SHP77 treated with DMSO at 0.1 percent for 48 hours (cell line): ENCODE results near the gene P3H3.
"Not testable (repeated sequence)": the region's sequence is repeated elsewhere in the genome, so short reads cannot be mapped to it uniquely, and the experiment has no call there.

ENCODE experiments used
- DNase-seq: peaks from one replicate; lab custom pipeline; 2025; lab: John Stamatoyannopoulos, UW

P3H3 gene

DNA sequence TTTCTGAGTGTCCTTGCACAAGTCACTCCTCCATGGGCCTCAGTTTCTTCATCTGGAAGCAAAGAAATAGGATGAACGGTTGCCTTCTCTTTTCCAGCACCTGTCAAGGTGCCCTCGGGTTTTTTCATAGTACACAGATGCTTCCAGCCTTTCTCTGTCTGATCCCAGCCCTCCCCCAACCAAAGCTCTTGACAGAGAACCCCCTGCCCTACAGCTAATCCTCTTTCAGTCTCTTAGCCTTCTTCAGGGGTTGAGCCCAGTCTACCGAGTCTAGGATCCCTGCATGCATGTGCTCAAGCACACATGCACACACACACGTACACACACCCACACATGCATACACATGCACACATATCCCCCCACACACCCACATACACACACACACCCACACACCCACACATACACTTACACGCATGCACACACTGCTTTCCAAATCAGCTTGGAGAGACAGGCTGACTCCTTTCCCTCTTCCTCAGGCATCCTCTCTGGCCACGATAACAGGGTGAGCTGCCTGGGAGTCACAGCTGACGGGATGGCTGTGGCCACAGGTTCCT lies 18.2 kb downstream of the P3H3 start:
- DNase-seq = no peak

DNA sequence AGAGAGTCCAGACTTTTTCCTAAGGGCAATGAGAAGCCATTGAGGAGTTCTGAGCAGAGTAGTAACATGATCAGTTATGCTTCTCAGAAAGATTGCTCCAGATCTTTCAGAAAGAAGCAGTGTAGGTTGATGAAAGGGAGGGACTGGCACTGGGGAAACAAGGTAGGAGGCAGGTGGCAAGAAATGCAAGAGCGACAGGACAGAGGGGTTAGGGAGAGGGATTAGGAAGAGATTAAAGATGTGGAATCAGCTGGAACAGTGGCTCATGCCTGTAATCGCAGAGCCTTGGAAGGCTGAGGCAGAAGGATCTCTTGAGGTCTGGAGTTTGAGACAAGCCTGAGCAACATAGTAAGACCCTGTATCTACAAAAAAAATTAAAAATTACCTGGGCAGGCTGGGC lies 19.5 kb downstream of the P3H3 start:
- DNase-seq = no peak

DNA sequence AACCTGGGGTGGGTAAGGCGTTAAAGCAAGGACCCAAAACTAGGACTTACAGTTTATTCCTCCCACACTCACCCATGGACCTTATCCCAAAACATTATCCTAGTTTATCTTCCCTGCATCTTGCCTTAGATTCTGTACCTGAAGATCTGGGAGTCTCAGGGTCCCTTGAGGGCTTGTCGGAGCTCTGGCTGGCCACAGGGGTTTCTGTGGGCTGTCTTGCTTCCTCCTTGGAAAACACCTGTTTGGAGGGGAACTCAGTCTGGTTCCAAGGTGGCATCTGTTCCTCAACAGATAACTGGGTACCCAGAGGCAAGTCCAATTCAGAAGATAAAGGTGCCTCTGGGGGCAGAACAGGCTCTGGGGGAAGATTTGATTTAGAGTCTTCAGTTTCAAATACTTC lies 21.2 kb downstream of the P3H3 start:
- no peak for DNase-seq

DNA sequence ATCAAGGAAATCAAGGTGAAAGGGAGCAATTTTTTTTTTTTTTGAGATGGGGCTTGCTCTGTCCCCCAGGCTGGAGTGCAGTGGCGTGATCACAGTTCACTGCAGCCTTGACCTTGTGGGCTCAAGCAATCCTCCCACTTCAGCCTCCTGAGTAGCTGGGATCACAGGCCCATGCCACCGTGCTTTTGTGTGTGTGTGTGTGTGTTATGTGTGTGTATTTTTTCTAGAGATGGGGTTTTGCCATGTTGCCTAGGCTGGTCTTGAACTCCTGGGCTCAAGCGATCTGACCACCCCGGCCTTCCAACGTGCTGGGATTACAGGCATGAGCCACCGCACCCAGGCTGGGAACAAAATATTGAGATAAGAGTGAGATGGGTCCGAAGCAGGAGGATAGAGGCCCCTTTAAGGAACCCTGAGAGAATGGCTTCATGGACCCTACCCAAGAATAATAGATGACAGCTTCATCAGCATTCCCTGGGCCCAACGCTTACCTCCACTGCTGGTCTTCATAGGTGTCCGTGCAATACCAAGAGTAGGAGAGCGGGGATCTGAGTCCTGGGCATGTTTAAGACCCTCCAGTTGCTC lies 21.9 kb downstream of the P3H3 start:
- no peak for DNase-seq

DNA sequence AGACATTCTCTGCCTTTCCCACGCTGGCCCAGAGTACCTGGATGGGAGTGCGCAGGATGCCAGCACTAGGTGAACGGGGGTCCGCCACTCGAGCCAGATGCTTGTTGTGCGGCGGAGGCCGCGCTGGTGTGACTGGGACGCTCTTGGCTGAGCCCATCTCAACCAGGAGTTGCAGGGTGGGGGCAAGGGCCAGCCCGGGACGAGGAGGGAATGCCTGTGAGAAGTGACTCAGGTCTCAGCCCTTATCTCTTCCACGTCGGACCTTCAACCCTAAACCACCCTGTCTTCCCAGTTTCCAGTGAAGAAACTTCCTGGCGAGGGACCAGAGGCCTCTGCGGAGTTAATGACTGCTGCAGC lies 22.6 kb downstream of the P3H3 start:
- DNase-seq = no peak

DNA sequence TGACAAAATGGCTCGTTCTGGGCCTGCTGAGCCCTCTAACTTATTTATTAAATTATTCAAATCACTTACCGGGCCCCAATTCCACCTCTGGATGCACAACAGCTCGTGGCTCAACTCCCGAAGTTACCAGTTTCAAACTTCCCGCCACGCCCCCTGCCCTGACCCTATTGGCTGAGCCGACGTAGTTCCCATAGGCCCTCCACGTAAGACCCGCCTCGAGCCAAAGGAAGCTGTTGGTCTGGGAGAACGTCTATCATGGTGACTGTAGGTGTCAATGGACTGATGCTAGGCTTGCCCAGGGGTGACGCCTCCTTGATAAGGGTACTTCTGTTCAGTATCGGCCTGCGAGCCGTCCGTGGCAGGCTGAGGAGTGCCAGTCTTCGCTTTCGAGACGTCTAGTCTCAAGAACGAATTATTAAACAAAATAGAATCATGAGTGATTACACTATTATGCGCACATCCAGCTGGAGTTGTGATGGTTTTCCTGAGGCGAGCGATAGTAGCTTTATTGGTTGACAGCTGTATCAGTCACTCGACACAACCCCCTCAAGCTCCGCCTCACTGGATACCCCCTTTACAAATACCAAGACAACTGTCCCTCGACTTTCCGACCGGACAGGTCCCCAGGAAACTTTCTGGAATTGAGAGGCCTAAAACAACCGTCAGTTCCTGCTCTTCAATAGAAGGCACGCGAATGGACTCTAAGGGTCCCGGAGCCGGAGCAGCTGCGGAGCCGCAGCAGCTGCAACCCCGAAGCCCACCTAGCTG lies 23.1 kb downstream of the P3H3 start, which contains the start of gene CDCA3:
TSS of gene CDCA3 (minus strand) at position 134 of the 768 bp plus-strand sequence. CDS start 334 bp downstream, outside the sequence.
- DNase-seq = peak; percentile 77

DNA sequence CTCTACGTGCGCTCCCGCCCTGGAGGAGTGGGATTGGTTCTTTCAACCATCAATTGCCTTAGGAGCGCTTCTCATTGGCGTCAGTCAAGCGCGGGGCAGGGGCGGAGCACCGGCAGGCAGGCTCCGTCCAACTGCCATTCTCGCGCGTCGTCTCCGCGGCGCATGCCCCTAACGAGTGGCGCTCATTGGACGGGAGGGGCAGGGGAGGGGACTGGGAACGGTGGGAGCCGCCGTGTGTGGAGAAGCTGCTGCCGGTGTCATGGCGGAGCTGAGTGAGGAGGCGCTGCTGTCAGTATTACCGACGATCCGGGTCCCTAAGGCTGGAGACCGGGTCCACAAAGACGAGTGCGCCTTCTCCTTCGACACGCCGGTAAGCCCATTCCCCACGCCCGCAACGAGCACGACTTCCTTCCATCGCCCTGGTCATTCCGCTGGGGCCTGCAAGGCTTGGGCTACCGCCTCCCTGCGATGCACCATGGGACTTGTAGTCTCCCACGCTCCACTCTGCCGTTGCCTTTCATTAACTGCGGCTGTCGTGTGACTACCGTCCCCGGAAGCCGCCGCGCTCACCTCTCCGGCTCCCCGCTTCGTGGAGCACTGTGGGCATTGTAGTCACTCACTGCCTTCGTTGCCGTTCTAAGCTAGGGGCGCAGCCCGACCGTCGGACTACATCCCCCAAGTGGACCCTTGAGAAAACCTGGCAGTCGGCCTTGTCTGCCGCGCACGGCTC lies 23.9 kb downstream of the P3H3 start, which contains the start of gene USP5:
TSS of gene USP5 (plus strand) at position 230 of the 730 bp plus-strand sequence. CDS start at position 260, 30 bp downstream.
- DNase-seq = peak; percentile 89

DNA sequence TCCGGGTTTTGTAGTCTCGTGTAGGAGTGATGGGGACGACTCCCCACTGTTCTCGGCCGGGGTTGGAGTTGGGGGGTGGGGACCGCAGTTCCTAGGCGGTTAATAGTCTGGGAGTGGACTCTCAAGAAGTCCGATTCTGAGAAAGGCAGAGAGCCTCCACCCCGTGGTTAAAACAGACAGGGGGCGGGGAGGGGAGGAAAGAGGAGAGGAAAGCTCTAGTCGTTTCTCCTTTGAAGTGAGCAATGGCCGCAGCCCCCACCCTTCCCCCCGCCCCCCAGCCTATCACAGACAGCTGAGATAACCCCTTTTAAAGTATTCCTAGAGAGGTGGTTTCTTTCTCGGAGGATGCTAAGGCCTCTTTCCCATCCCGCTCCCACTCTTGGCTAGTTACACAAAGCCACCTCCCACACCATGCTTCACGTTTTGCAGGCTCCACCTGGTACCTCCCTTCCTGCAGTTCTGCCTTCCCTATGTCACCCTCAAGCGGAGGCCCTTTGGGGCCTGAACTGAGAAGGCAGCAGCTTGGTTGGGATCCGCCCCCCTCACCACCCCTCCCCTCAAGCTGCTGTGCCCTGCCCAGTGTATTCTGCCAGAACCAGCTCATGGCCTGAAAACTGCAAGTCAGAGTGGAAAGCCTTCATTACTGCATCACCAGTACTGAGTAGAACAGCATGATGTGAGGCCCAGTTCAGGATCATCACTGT lies 24.6 kb downstream of the P3H3 start:
- DNase-seq = no peak

DNA sequence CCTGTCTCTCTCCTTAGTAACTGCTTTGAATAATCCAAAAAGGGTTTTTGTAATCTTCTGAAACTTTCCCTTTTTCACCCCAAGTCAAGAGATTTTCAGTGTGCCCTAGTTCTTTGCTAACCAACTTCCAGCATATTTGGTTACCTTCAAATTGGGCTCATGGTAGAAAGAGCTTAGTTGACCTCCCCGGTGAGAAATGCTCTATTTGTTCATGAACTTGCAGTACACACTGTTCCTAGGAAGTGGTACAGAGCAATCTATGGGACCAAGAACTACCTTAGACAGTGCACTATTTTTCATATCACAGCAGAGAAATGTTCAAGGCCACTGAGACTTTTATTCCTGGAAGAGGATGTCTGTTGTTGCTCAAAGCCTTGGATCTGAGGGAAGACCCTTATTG lies 25.4 kb downstream of the P3H3 start:
- DNase-seq = no peak

DNA sequence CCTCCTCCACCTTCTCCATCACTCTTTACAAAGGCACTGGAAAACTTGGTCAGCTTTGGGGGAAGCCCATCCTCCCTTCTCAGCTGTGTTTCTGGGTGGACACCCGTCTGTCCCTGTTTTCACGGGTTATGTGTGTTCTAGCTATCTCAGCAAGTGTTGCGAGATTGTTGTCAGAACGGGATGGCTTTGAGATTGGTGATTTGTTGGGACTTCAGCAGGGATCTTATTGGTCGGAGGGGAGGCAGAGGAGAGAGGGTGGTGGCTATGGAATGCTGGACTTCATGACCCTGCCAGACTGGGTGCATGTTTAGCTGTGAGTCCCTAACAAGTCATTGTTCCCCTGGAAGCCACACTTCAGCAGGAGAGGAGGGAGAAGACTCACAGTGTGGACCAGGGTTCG lies 25.8 kb downstream of the P3H3 start:
- DNase-seq = no peak

DNA sequence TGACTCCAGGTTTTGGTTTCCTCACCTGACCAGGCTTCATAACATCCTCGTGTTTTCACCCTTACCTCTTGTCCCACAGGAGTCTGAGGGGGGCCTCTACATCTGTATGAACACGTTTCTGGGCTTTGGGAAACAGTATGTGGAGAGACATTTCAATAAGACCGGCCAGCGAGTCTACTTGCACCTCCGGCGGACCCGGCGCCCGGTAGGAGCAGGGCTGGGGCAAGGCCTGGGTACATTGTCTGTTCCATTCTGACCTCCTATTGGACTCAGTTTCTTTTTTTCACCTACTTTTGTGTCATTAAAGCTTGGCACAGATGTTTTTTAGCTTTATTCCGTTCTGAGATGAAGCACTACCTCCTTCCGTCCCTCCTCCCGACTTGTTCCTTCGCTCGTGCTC lies 27.1 kb downstream of the P3H3 start:
- DNase-seq = no peak

DNA sequence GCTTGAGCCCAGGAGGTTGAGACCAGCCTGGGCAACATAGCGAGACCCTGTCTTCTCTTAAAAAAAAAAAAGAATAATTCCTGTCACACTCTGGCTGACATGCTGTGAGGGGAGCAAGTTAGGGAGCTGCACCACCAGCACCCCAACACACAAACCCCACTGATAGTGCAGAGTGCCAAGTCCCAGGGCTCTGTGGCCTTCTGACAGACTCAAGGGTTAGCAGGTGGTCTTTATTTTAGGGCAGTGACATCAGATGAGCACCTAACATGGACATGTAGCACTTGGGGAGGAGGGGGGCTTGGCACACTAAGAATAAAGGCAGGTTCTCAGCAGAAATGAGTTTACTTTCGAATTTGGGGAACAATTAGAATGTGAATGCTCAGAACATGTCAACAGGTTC lies 30.6 kb downstream of the P3H3 start:
- DNase-seq = no peak

DNA sequence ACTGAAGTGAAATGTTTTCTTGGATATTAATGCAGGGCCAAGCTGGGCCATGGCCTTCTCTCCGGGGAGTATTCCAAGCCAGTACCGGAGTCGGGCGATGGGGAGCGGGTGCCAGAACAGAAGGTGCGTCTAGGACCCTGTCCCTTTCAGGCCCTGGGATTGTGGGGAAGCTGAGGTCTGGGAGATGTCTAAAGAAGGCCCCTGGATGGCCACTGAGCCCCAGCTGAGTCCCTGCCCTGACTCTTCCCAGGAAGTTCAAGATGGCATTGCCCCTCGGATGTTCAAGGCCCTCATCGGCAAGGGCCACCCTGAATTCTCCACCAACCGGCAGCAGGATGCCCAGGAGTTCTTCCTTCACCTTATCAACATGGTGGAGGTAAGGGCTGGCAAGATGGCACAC lies 31.9 kb downstream of the P3H3 start:
- DNase-seq = no peak

DNA sequence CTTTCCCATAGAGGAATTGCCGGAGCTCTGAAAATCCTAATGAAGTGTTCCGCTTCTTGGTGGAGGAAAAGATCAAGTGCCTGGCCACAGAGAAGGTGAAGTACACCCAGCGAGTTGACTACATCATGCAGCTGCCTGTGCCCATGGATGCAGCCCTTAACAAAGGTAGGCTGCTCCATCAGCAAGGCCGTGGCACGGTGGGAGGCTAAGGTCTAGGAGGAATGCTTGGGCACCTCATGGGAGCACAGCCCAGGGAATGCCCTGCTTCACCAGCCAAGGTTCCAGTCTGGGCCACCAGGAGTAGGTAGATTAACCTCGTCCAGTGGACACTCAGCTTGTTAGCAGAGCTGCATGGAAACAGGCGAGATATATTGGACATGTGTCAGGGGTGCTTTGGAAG lies 32.7 kb downstream of the P3H3 start:
- DNase-seq = no peak

DNA sequence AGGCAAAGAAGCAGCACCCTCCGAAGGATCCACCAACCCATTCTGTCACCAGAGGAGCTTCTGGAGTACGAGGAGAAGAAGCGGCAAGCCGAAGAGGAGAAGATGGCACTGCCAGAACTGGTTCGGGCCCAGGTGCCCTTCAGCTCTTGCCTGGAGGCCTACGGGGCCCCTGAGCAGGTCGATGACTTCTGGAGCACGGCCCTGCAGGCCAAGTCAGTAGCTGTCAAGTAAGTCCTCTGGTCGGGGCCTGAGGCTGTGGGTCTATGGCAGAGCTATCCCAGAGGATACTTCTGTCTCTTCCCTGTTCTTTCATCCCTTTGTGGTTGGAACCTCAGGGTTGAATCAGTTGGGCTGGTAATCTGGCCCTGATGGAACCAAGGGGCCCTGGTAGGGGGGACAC lies 33.2 kb downstream of the P3H3 start:
- DNase-seq = no peak

DNA sequence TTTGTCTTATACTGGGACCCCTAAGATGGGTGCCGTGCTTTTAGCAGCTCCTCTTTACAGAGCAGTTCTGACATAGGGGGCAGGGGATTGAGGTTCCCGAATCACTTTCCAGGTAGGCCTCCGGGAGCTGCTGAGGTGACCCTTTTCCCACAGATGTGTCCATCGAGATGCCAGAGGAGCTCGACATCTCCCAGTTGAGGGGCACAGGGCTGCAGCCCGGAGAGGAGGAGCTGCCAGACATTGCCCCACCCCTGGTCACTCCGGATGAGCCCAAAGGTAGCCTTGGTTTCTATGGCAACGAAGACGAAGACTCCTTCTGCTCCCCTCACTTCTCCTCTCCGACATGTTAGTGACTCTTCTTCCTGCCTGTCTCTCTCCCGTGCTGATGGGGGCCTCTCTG lies 34.8 kb downstream of the P3H3 start:
- DNase-seq = no peak

DNA sequence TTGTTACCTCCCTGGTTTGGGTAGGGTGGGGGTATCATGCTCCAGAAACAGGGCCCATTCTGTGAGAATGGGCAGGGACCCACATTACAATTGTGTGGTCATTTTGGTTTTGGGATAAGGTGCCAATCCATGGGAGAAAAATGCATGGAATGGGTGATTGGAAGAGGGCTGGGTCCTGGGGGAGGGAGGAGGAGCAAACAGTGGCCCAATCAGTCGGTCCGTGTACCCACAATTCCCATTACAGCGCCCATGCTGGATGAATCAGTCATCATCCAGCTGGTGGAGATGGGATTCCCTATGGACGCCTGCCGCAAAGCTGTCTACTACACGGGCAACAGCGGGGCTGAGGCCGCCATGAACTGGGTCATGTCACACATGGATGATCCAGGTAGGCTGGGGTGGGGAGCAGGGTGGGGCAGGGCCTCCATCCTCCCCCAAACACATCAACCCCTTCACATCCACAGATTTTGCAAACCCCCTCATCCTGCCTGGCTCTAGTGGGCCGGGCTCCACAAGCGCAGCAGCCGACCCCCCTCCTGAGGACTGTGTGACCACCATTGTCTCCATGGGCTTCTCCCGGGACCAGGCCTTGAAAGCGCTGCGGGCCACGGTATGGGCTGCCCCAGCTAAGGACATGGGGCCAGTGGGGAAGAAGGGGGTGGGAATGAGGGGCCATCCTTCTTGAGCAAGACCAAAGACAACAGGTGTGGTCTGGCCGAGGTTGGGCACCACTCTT lies 35.5 kb downstream of the P3H3 start:
- DNase-seq = no peak

DNA sequence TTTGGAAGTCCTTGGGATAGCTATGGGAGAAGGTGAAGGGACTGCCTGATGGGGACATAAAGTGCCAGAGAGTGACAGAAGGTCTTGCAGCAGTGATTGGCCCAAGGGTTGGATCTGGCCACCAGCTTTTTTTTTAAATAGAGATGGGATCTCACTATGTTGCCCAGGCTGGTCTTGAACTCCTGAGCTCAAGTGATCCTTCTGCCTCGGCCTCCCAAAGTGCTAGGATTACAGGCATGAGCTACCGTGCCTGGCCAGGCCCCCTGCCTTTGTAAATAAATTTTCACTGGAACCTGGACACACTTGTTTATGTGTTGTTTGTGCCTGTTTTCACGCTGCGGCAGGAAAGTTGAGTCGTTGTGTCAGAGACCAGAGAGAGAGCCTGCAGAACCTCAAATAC lies 37.1 kb downstream of the P3H3 start:
- not testable (repeated sequence) for DNase-seq

DNA sequence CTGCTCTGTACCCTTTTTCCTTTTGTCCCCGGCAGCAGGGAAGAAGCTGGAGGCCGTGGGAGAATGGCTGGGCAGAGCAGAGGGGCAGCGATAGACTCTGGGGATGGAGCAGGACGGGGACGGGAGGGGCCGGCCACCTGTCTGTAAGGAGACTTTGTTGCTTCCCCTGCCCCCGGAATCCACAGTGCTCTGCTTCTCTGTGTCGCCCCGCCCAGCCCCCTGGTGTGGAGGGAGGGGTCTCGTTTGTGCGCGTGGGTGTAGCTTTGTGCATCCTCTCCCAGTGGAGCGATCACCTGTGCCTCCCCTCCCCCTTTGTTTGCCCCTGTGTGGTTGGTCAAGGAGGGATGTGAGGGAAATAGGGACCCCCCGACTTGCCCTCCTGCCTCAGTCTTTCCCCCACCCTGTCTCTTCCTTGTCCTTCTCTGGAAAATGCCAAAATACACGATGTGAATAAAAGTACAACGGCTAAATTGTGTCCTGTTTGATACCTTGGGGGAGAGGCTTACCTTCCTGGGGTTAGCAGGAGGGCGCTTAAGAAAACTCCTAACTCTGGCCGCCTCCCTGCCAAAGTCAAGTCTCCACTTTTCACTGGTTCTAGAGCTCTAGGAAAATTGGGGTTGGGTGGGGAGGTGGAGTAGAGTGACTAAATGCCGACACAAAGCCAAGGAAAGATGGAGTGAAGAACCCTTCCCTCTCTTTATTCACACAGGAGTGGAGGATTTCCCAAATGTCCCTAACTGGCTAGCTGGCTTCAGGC lies 38.1 kb downstream of the P3H3 start:
- no peak for DNase-seq

DNA sequence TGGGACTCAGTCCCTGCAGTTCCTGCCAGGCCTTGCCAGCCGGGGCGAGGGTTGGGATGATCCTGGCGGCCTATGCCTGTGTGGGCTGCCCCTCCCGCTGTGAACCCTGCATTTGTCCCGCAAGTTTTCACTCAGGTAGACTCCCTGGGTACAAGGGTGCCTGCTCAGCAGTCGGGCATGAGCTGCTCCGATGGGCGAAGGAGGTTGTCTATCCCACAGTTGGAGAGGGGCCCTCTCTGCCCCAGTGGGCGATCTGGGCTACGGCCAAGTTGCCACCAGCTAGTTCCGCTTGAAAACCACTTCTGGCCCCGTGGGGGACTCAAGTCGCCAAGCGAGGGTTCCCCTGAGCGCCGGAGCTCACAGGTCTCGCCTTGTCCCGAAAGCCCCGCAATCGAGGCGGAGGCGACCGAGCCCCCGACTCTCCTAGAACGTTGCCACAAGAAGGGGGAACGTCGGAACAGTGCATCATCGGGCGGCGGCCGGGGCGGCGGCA lies 38.8 kb downstream of the P3H3 start:
- DNase-seq = no peak
